Natural killer cell (primary cell): ENCODE measurements around the gene DSCAML1. TPM values are rescaled to one million over a fixed set of nuclear protein-coding genes. Genes with fewer than 3 reads are reported as not detected.

Experiments
- ATAC-seq, 3 donors: fragments of 150-1000 bp in 2 of 3; fragments of 200-7000 bp in 1 of 3; cut with Tn5 transposase; 1 replicate in 1 of 3; 2 replicates in 2 of 3; pipeline ENCODE4 v1.10.0; 2021; ENCODE audit warnings: mild to moderate bottlenecking in 2 of 3, moderate library complexity in 2 of 3
- DNase-seq, 2 donors: peaks; one replicate each; pipeline versions ENCODE4 v3.0.0 to v3.0.0-alpha.2; 2013 to 2021; ENCODE audit warnings: mixed read lengths in 1 of 2
- H3K27ac ChIP-seq: one replicate; pipeline ENCODE4 v1.5.1; 2013; ENCODE audit warnings: mild to moderate bottlenecking, low read length
- H3K27me3 ChIP-seq: one replicate; pipeline ENCODE4 v1.6.1; 2013; ENCODE audit warnings: low read length; ENCODE audit not compliant: control insufficient read depth, insufficient read depth
- H3K36me3 ChIP-seq: one replicate; pipeline ENCODE4 v1.6.1; 2013; ENCODE audit warnings: low read length; ENCODE audit not compliant: control insufficient read depth, insufficient read depth
- H3K4me1 ChIP-seq: one replicate; pipeline ENCODE4 v1.6.1; 2013; ENCODE audit warnings: low read length; ENCODE audit not compliant: control insufficient read depth, insufficient read depth
- H3K4me3 ChIP-seq: one replicate; pipeline ENCODE4 v1.5.1; 2013; ENCODE audit warnings: low read length
- H3K9me3 ChIP-seq: one replicate; pipeline ENCODE4 v1.6.1; 2013; ENCODE audit warnings: low read length; ENCODE audit not compliant: control insufficient read depth, insufficient read depth
- H3K27ac Mint-ChIP-seq, 2 donors: one replicate each; pipeline ENCODE4 v1.8.0; 2022; ENCODE audit warnings: mild to moderate bottlenecking in 2 of 2, mixed read lengths in 2 of 2, moderate library complexity in 1 of 2
- H3K27me3 Mint-ChIP-seq, 2 donors: one replicate each; pipeline ENCODE4 v1.8.0; 2022; ENCODE audit warnings: low read depth in 2 of 2, mixed read lengths in 2 of 2
- H3K36me3 Mint-ChIP-seq: one replicate; pipeline ENCODE4 v1.8.0; 2022; ENCODE audit warnings: mixed read lengths
- H3K4me1 Mint-ChIP-seq, 2 donors: one replicate each; pipeline ENCODE4 v1.8.0; 2022; ENCODE audit warnings: mixed read lengths in 2 of 2
- H3K4me3 Mint-ChIP-seq: one replicate; pipeline ENCODE4 v1.8.0; 2022; ENCODE audit warnings: mild to moderate bottlenecking, moderate library complexity, mixed read lengths
- H3K9me3 Mint-ChIP-seq, 2 donors: one replicate each; pipeline ENCODE4 v1.8.0; 2022; ENCODE audit warnings: mixed read lengths in 2 of 2
- WGBS: methylation state at CpG from one replicate; pipeline ENCODE4 v1.1.7; 2013; ENCODE audit warnings: missing lambda C conversion rate; ENCODE audit not compliant: insufficient coverage; 5-methylcytosine and 5-hydroxymethylcytosine counted together
- intact Hi-C: fragments of 100-400 bp; cut with micrococcal nuclease; formaldehyde crosslinking; loops from one replicate; pipeline ENCODE4 v1.14.2; 2022
- total RNA-seq, 4 donors: library from RNA; stranded (reverse); fragments of 120-200 nt in 1 of 4; gene quantifications; one replicate each; pipeline versions ENCODE4 v1.2.3 to v1.2.4, GENCODE V29; 2013 to 2022
- TF ChIP-seq, protein P1 (sequence below): fragments of 200-600 bp; IDR thresholded peaks from one replicate; pipeline ENCODE4 v1.8.0; 2022; ENCODE audit warnings: antibody characterized with exemption

Gene DSCAML1
- total RNA-seq, 3 donors from 2014 or later (not counting 1 experiment from before 2014, with no cell fraction given) = 0.66 TPM; not detected in 2

- no peak overlapping the region for H3K27ac Mint-ChIP-seq
- H3K4me3 ChIP-seq = no peak overlapping the region
- H3K9me3 Mint-ChIP-seq = no peaks in the 10 kb centered on the region
- H3K4me1 Mint-ChIP-seq = no peaks in the 10 kb centered on the region
- H3K27me3 ChIP-seq = no peaks in the 10 kb centered on the region
- H3K9me3 ChIP-seq = no peaks in the 10 kb centered on the region
- intact Hi-C loops = no loop called here
- DNase-seq (no peak), ATAC-seq (no peak)
- no peaks in the 10 kb centered on the region for H3K36me3 Mint-ChIP-seq
- no peaks in the 10 kb centered on the region for H3K4me1 ChIP-seq
- no peaks in the 10 kb centered on the region for H3K36me3 ChIP-seq
- 83% methylated on average over 11 of the region's 11 CpGs for WGBS
- TF ChIP-seq, protein P1, sequence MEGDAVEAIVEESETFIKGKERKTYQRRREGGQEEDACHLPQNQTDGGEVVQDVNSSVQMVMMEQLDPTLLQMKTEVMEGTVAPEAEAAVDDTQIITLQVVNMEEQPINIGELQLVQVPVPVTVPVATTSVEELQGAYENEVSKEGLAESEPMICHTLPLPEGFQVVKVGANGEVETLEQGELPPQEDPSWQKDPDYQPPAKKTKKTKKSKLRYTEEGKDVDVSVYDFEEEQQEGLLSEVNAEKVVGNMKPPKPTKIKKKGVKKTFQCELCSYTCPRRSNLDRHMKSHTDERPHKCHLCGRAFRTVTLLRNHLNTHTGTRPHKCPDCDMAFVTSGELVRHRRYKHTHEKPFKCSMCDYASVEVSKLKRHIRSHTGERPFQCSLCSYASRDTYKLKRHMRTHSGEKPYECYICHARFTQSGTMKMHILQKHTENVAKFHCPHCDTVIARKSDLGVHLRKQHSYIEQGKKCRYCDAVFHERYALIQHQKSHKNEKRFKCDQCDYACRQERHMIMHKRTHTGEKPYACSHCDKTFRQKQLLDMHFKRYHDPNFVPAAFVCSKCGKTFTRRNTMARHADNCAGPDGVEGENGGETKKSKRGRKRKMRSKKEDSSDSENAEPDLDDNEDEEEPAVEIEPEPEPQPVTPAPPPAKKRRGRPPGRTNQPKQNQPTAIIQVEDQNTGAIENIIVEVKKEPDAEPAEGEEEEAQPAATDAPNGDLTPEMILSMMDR = no peak
- H3K27me3 Mint-ChIP-seq = peaks cover 11 to 12% of the 10 kb centered on the region in 2 donors
- H3K27ac ChIP-seq = no peak overlapping the region
- H3K4me3 Mint-ChIP-seq = no peak overlapping the region
Observed at GRCh38 chr11:117631336-117632140, 165.5 kb downstream of the DSCAML1 start.

DNA sequence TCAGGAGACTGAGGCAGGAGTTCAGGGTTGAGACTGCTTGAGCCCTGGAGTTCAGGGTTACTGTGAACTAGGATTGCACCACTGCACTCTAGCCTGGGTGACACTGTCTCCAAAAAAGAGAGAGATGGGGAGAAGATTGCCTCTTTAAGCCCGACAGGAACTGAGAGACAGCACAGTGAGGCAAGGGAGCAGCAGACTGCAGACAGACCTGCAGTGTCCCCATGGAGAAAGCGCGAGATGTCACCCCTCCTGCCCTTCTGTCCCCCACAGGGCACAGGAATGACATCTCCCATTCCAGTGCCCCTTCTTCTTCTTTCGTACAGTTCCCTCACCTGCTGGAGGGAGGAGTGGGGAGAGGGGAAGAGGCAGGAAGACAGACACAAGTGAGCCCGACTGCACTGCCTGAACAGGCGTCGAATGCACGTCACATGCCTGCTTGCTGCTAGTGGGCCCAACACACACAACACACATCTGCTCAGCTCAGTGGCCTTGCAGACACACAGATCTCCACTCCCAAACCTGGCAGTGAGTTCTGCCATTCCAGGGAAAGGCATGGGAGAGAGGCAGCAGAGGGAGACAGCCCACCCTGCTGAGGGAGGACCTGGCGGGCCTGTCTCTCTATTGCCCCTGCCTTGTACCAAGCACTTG is 167.0 kb downstream of the DSCAML1 start:
- Mint-ChIP-seq H3K27me3 (peaks cover 6 to 11% of the 10 kb centered on the region in 2 donors), H3K36me3 (no peaks in the 10 kb centered on the region), H3K9me3 (no peaks in the 10 kb centered on the region), H3K4me3 (no peak overlapping the region), H3K27ac (no peak overlapping the region), H3K4me1 (no peaks in the 10 kb centered on the region)
- no peak overlapping the region for H3K4me3 ChIP-seq
- intact Hi-C loops = no loop called here
- DNase-seq (no peak), ATAC-seq (no peak)
- H3K9me3 ChIP-seq = no peaks in the 10 kb centered on the region
- H3K27ac ChIP-seq = no peak overlapping the region
- no peaks in the 10 kb centered on the region for H3K36me3 ChIP-seq
- H3K27me3 ChIP-seq = no peaks in the 10 kb centered on the region
- WGBS = 90% methylated on average over 8 of the region's 9 CpGs
- TF ChIP-seq, protein P1 = no peak
- H3K4me1 ChIP-seq = no peaks in the 10 kb centered on the region

DNA sequence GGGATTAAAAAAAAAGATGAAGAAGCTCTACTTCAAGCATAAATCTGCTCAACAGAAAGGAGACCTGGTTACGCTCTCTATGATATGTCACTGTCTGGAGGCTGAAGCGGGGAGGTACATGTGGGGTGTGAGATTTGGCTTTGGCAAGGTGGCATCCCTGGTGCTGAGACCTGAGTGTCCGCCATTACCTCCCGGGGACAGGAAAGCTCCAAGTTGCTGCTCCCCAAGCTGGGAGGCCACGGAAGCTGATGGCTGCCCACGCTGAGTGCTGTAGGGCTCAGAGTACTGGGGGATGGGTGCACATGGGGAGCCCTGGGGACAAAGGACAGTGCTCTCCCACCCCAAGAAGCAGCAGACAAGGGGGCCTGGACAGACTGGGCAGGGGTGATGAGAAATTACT is 167.9 kb downstream of the DSCAML1 start:
- Histone ChIP-seq H3K27ac (no peak overlapping the region), H3K27me3 (no peaks in the 10 kb centered on the region), H3K4me1 (no peaks in the 10 kb centered on the region), H3K4me3 (no peak overlapping the region), H3K36me3 (no peaks in the 10 kb centered on the region), H3K9me3 (no peaks in the 10 kb centered on the region)
- Mint-ChIP-seq H3K4me1 (no peaks in the 10 kb centered on the region), H3K9me3 (no peaks in the 10 kb centered on the region), H3K27ac (no peak overlapping the region), H3K4me3 (no peak overlapping the region), H3K27me3 (peaks cover 6 to 11% of the 10 kb centered on the region in 2 donors), H3K36me3 (no peaks in the 10 kb centered on the region)
- TF ChIP-seq, protein P1 = no peak
- intact Hi-C loops = no loop called here
- ATAC-seq (no peak), DNase-seq (no peak)
- WGBS = 93% methylated on average over 6 of the region's 6 CpGs
